ENCODE measurements around the gene ENTR1.

ENTR1 gene

GRCh38 chr9:136410500-136411287 lies at the start of gene ENTR1, which contains the start of gene PMPCA:
Gene ENTR1, minus strand, starts transcription at chr9:136410614. Its CDS starts 217 bp downstream, at chr9:136410397.
Gene PMPCA, plus strand, starts transcription at chr9:136410658. Its CDS starts 11 bp downstream, at chr9:136410669.
- peak; percentile 88 for DNase-seq

GRCh38 chr9:136459425-136459824 lies 49.0 kb upstream of the ENTR1 start:
- DNase-seq: no peak

GRCh38 chr9:136457326-136457725 lies 46.9 kb upstream of the ENTR1 start:
- DNase-seq: no peak

- DNase-seq: no peak
These were observed 45.8 kb upstream of the ENTR1 start for GRCh38 chr9:136456258-136456657.

GRCh38 chr9:136455043-136456002 lies 44.9 kb upstream of the ENTR1 start:
- DNase-seq: no peak

- no peak for DNase-seq
These were observed 43.8 kb upstream of the ENTR1 start for GRCh38 chr9:136454026-136454796.

- DNase-seq: no peak
These were observed 42.9 kb upstream of the ENTR1 start for GRCh38 chr9:136453326-136453725.

- no peak for DNase-seq
These were observed 40.9 kb upstream of the ENTR1 start for GRCh38 chr9:136451221-136451877.

- no peak for DNase-seq
These were observed 38.2 kb upstream of the ENTR1 start for GRCh38 chr9:136448655-136449054.

- DNase-seq: no peak
These were observed 36.9 kb upstream of the ENTR1 start for GRCh38 chr9:136447173-136447778.

GRCh38 chr9:136445799-136446198 lies 35.4 kb upstream of the ENTR1 start:
- DNase-seq: no peak

GRCh38 chr9:136444102-136444501 lies 33.7 kb upstream of the ENTR1 start:
- no peak for DNase-seq

GRCh38 chr9:136443687-136444086 lies 33.3 kb upstream of the ENTR1 start:
- no peak for DNase-seq

- DNase-seq: no peak
These were observed 32.7 kb upstream of the ENTR1 start for GRCh38 chr9:136443087-136443486.

GRCh38 chr9:136442265-136442664 lies 31.9 kb upstream of the ENTR1 start:
- DNase-seq: no peak

GRCh38 chr9:136441681-136442245 lies 31.3 kb upstream of the ENTR1 start:
- no peak for DNase-seq

- no peak for DNase-seq
These were observed 30.8 kb upstream of the ENTR1 start for GRCh38 chr9:136441191-136441680.

GRCh38 chr9:136439481-136440408 lies 29.3 kb upstream of the ENTR1 start, which contains the start of gene INPP5E:
Gene INPP5E, minus strand, starts transcription at chr9:136439845. Its CDS starts 426 bp downstream, at chr9:136439419.
- DNase-seq: peak; percentile 75

GRCh38 chr9:136438548-136439480 lies 28.4 kb upstream of the ENTR1 start:
- peak; percentile 16 for DNase-seq

Measured in fibroblast of skin of right biceps (primary cell).